Brain pericyte (primary cell): ENCODE results near the gene IBA57.

Experiments used
- DNase-seq: peaks from one replicate; pipeline ENCODE4 v3.0.0-alpha.2; 2012; ENCODE audit warnings: low read depth, low spot score

Gene IBA57

GRCh38 chr1:228156941-228157728 lies 8.5 kb upstream of the IBA57 start:
- no peak for DNase-seq

DNA sequence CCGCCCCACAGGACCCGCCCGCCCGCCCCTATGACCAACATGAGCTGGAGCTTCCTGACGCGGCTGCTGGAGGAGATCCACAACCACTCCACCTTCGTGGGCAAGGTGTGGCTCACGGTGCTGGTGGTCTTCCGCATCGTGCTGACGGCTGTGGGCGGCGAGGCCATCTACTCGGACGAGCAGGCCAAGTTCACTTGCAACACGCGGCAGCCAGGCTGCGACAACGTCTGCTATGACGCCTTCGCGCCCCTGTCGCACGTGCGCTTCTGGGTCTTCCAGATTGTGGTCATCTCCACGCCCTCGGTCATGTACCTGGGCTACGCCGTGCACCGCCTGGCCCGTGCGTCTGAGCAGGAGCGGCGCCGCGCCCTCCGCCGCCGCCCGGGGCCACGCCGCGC lies 7.9 kb upstream of the IBA57 start:
- no peak for DNase-seq

GRCh38 chr1:228158151-228159007 lies 7.2 kb upstream of the IBA57 start:
- DNase-seq = no peak

- DNase-seq = no peak
These were observed 6.5 kb upstream of the IBA57 start for GRCh38 chr1:228159008-228159665.

DNA sequence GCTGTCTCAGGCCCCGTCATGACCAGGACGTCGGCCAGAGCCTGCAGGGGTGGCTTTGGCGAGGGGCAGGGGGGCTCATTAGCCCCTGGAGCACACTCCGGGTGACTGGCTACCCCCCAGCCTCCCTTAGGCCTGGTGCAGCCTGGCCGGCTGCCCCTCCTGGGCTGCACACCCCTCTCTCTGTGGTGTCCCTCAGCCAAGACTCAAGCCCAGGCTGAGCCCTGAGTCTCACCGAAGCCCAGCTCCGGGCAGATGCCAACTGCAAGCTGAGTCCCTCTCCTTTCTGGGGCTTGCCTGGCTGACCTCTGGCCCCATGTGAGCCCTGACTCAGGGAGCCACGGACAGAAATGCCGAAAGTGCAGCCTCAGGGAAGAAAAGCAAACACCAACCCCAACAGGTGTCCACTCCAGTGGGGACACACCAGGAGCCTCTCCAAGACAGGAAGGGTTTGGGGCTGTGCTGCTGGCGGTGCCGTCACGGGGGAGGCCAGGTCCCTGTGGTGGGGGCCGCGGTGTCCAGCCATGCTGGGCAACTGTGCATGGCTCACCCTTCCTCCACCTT lies 5.3 kb upstream of the IBA57 start:
- DNase-seq = no peak

DNA sequence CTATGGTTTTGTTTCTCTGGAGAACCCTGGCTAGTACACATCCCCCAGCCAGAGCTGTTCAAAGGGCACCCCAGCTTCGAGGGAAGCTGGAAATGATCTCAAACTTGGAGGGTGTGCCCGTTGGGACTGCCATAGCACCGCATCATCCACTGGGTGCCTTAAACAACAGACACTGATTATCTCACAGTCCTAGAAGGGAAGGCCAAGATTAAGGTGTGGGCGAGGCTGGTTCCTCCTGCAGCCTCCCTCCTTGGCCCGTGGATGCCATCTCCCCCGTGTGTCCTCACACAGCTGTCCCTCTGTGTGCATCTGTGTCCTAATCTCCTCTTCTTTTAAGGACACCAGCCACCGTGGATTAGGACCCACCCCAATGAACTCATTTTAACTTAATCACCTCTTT lies 4.2 kb upstream of the IBA57 start:
- DNase-seq = no peak

- no peak for DNase-seq
These were observed 3.7 kb upstream of the IBA57 start for GRCh38 chr1:228161866-228162265.

- no peak for DNase-seq
These were observed 3.2 kb upstream of the IBA57 start for GRCh38 chr1:228162286-228163006.

GRCh38 chr1:228163007-228163753 lies 2.4 kb upstream of the IBA57 start:
- DNase-seq = no peak

DNA sequence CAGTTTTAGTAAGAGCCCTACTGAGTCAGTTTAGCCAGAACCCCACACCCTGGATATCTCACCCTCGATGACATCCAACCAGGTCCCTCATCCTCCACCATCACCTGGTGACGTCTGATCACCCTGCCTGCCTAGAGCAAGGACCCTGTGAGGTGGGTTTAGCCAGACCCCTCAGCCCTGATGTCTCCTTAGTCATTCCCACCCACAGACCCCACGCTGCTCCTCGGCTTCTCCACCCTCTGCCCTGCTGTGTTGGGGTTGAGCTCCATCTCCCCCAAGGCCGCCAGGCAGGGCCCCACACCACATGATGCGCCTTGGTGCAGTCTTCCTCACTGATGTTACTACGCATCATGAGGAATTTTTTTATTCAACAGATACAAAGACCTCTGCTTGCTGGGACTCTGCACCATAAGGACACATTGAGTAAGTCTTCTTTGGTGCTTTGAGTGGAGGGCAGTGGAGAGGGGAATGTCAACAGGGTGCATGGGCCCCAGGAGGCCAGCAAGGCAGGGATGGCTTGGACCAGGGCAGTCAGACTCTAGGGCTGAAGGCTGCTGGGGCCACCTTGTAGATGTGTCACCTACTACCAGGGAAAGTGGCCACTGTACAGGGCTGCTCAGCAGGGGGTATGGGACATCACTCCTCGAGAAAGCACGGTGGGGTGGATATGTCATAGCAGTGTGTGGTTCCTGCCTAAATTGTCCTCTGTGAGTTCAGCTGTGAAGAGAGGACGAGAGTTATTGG lies 1.7 kb upstream of the IBA57 start:
- DNase-seq = no peak

- no peak for DNase-seq
These were observed 838 bp upstream of the IBA57 start for GRCh38 chr1:228164561-228165371.

DNA sequence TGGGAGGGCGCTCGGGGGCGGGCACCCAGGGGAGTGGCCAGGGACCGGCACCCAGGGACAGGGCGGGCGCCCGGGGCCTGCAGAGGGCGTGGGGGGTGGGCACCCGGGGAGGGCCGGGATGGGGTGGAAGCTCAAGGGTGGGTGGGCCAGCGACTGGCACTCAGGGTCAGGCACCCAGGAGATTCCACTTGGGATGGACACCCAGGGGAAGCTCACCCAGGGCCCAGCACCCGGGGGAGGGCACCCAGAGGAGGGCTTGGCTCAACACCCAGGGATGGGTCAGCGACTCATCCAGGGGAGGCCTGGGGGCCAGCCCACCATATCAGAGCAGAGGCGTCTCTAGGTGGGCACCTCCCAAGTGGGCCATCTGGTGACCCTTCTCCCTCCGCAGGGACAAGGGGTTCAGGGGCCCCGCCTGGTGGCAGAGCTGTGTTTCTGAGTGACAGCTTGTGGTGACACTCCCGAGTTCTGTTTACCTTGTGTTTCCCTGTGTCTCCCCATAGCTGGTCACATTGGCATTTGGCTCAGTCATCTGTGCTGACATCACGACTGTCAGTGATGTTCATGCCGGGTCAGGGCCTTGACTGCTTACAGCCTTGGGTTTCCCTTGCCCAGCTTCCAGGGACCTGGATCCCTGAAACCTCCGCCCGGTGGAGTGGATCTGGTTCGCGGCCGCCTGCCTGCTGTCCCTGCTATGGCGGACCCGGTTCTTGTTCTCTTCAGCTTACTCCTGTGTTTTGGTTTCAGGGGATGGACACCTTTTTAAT lies 749 bp downstream of the IBA57 start:
- DNase-seq = no peak

- DNase-seq = no peak
These were observed 3.1 kb downstream of the IBA57 start for GRCh38 chr1:228168563-228169270.

DNA sequence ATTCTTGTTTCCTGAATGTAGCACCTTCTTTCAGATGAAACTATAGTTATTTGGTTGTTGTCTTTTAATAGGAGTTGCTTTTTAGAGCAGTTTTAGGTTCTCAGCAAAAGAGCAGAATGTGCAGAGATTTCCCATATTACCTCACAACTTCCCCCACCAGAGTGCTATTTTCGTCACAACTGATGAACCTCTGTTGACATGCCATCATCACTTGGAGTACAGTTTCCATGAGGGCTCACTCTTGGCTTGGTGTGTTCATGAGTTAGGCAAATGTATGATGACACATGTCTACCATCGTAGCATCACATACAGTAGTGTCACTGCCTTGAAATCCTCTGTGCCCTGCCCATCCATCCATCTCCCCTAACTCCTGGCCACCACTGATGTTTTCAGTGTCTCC lies 3.7 kb downstream of the IBA57 start:
- DNase-seq = no peak

DNA sequence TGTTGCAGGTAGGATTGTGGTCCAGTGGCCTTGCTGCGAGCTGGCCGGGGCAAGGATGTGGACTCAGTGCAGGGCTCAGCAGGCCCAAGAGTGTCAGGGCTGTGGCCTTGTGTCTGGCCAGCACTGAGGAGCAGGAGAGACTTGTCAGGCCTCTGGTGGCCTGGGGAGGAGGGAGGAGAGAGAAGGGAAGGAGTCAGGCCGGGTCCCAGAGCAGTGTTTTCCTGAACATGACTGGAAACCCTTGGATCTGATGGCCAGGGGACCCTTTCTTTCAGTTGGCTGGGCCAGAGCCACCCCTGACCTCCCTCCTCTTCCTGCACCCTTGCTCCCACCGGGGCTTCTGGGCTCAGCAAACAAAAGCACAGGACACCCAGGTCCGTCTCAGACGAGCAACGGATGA lies 5.1 kb downstream of the IBA57 start:
- no peak for DNase-seq

- no peak for DNase-seq
These were observed 5.8 kb downstream of the IBA57 start for GRCh38 chr1:228171221-228171891.
